ENCODE measurements around the gene VAV1.

VAV1 gene

DNA sequence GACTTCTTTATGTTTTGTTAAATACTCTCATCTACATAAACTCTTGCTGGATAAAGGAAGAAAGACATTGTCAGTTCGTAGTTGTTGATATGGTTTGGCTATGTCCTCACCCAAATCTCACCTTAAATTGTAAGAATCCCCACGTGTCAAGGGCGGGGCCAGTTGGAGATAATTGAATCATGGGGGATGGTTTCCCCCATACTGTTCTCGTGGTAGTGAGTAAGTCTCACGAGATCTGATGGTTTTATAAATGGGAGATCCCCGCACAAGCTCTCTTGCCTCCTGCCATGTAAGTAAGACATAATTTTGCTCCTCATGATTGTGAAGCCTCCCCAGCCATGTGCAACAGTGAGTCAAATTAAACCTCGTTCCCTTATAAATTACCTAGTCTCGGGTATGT, 118.4 kb downstream of the VAV1 start:
- Histone ChIP-seq H3K18ac (ENCODE audit: low read depth in 1 of 2, low read length in 2 of 2) (no peak overlapping the region), H3K27me3 (ENCODE audit: control insufficient read depth in 1 of 2, insufficient read depth in 1 of 2, low read length in 2 of 2) (peaks cover 0 to 2% of the 10 kb centered on the region in 2 experiments), H3K79me1 (replicated peaks; ENCODE audit: low read length, poor library complexity, severe bottlenecking) (no peaks in the 10 kb centered on the region), H2BK12ac (ENCODE audit: low read length in 2 of 2) (no peak overlapping the region), H3K4me3 (ENCODE audit: insufficient read depth in 1 of 2, low read depth in 1 of 2, low read length in 2 of 2) (no peak overlapping the region), H3K27ac (ENCODE audit: low read length, poor library complexity, severe bottlenecking) (no peak overlapping the region), H3K4me2 (ENCODE audit: low read length, poor library complexity, severe bottlenecking) (no peak overlapping the region), H2AFZ (ENCODE audit: low read depth, low read length) (no peak overlapping the region), H2BK5ac (ENCODE audit: low read depth, low read length, poor library complexity, severe bottlenecking) (no peak overlapping the region), H2BK120ac (ENCODE audit: low read depth, low read length) (no peak overlapping the region), H3K36me3 (ENCODE audit: control insufficient read depth in 1 of 2, insufficient read depth in 2 of 2, low read depth in 1 of 2, low read length in 2 of 2) (no peaks in the 10 kb centered on the region), H4K8ac (ENCODE audit: low read length) (no peak overlapping the region), H3K4me1 (ENCODE audit: control insufficient read depth, insufficient read depth, low read depth, low read length) (no peaks in the 10 kb centered on the region), H2AK5ac (ENCODE audit: low read length, severe bottlenecking) (no peak overlapping the region), H3K4ac (ENCODE audit: low read depth in 1 of 2, low read length in 2 of 2) (no peak overlapping the region), H3K23ac (ENCODE audit: low read length in 2 of 2) (no peak overlapping the region), H2BK15ac (ENCODE audit: low read depth, poor library complexity, severe bottlenecking) (no peak overlapping the region), H3K14ac (ENCODE audit: low read length in 2 of 2) (no peak overlapping the region), H4K91ac (ENCODE audit: low read length) (no peak overlapping the region), H3K9ac (ENCODE audit: low read length) (no peak overlapping the region), H3K9me3 (ENCODE audit: control insufficient read depth, low read length) (peaks cover 13% of the 10 kb centered on the region)
- WGBS = 64% methylated on average over 7 of the region's 8 CpGs
- DNase-seq = no peak

- H2AFZ ChIP-seq (ENCODE audit: low read depth, low read length) = no peak overlapping the region
- no peak overlapping the region for H2BK5ac ChIP-seq (ENCODE audit: low read depth, low read length, poor library complexity, severe bottlenecking)
- no peak overlapping the region for H3K4me3 ChIP-seq (ENCODE audit: insufficient read depth in 1 of 2, low read depth in 1 of 2, low read length in 2 of 2)
- no peak overlapping the region for H2BK15ac ChIP-seq (ENCODE audit: low read depth, poor library complexity, severe bottlenecking)
- H3K27me3 ChIP-seq (ENCODE audit: control insufficient read depth in 1 of 2, insufficient read depth in 1 of 2, low read length in 2 of 2) = peaks cover 0 to 2% of the 10 kb centered on the region in 2 experiments
- H3K4ac ChIP-seq (ENCODE audit: low read depth in 1 of 2, low read length in 2 of 2) = no peak overlapping the region
- DNase-seq = no peak
- H3K36me3 ChIP-seq (ENCODE audit: control insufficient read depth in 1 of 2, insufficient read depth in 2 of 2, low read depth in 1 of 2, low read length in 2 of 2) = no peaks in the 10 kb centered on the region
- no peak overlapping the region for H3K18ac ChIP-seq (ENCODE audit: low read depth in 1 of 2, low read length in 2 of 2)
- WGBS = 71% methylated on average over 8 of the region's 8 CpGs
- H3K14ac ChIP-seq (ENCODE audit: low read length in 2 of 2) = no peak overlapping the region
- H2BK120ac ChIP-seq (ENCODE audit: low read depth, low read length) = no peak overlapping the region
- H3K79me1 ChIP-seq (replicated peaks; ENCODE audit: low read length, poor library complexity, severe bottlenecking) = no peaks in the 10 kb centered on the region
- no peak overlapping the region for H3K9ac ChIP-seq (ENCODE audit: low read length)
- H2AK5ac ChIP-seq (ENCODE audit: low read length, severe bottlenecking) = no peak overlapping the region
- H4K91ac ChIP-seq (ENCODE audit: low read length) = no peak overlapping the region
- H4K8ac ChIP-seq (ENCODE audit: low read length) = no peak overlapping the region
- H3K9me3 ChIP-seq (ENCODE audit: control insufficient read depth, low read length) = peaks cover 18% of the 10 kb centered on the region
- H3K27ac ChIP-seq (ENCODE audit: low read length, poor library complexity, severe bottlenecking) = no peak overlapping the region
- no peaks in the 10 kb centered on the region for H3K4me1 ChIP-seq (ENCODE audit: control insufficient read depth, insufficient read depth, low read depth, low read length)
- no peak overlapping the region for H3K4me2 ChIP-seq (ENCODE audit: low read length, poor library complexity, severe bottlenecking)
- no peak overlapping the region for H2BK12ac ChIP-seq (ENCODE audit: low read length in 2 of 2)
- no peak overlapping the region for H3K23ac ChIP-seq (ENCODE audit: low read length in 2 of 2)
Observed at GRCh38 chr19:6891761-6892385, 119.4 kb downstream of the VAV1 start.

DNA sequence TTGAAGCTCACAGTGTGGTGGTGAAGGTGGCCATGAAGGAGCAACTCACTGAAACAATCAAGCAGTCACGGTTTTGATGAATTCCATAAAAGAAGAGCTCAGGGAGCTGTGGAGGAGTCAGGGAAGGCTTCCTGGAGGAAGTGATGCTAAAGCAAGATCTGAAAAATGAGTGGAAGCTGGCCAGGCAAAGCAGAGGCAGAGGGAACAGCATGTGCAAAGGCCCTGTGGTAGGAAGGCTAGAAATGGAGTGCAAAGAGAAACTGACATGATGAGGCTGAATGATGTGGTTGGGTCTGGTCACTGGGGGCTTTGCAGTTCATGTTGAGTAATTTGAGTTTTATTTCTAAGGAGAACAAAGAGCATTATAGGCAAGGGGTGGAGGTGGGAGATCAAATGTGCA, 121.8 kb downstream of the VAV1 start:
- no peak for DNase-seq
- WGBS = 70% methylated on average over 1 of the region's 1 CpG
- no peak overlapping the region for H3K4me2 ChIP-seq (ENCODE audit: low read length, poor library complexity, severe bottlenecking)

GRCh38 chr19:6903446-6903845, 130.9 kb downstream of the VAV1 start:
- no peak overlapping the region for H3K9ac ChIP-seq (ENCODE audit: low read length)
- no peak for DNase-seq
- H4K91ac ChIP-seq (ENCODE audit: low read length) = no peak overlapping the region
- H2AFZ ChIP-seq (ENCODE audit: low read depth, low read length) = no peak overlapping the region
- no peak overlapping the region for H3K14ac ChIP-seq (ENCODE audit: low read length in 2 of 2)
- H3K23ac ChIP-seq (ENCODE audit: low read length in 2 of 2) = no peak overlapping the region
- H3K79me1 ChIP-seq (replicated peaks; ENCODE audit: low read length, poor library complexity, severe bottlenecking) = no peaks in the 10 kb centered on the region
- no peak overlapping the region for H2BK12ac ChIP-seq (ENCODE audit: low read length in 2 of 2)
- H3K4me3 ChIP-seq (ENCODE audit: insufficient read depth in 1 of 2, low read depth in 1 of 2, low read length in 2 of 2) = no peak overlapping the region
- H3K4me2 ChIP-seq (ENCODE audit: low read length, poor library complexity, severe bottlenecking) = no peak overlapping the region
- H2BK5ac ChIP-seq (ENCODE audit: low read depth, low read length, poor library complexity, severe bottlenecking) = no peak overlapping the region
- no peak overlapping the region for H3K4ac ChIP-seq (ENCODE audit: low read depth in 1 of 2, low read length in 2 of 2)
- H2AK5ac ChIP-seq (ENCODE audit: low read length, severe bottlenecking) = no peak overlapping the region
- H3K27ac ChIP-seq (ENCODE audit: low read length, poor library complexity, severe bottlenecking) = no peak overlapping the region
- H3K9me3 ChIP-seq (ENCODE audit: control insufficient read depth, low read length) = peaks cover 43% of the 10 kb centered on the region
- no peaks in the 10 kb centered on the region for H3K4me1 ChIP-seq (ENCODE audit: control insufficient read depth, insufficient read depth, low read depth, low read length)
- no peak overlapping the region for H3K18ac ChIP-seq (ENCODE audit: low read depth in 1 of 2, low read length in 2 of 2)
- H4K8ac ChIP-seq (ENCODE audit: low read length) = no peak overlapping the region
- H3K27me3 ChIP-seq (ENCODE audit: control insufficient read depth in 1 of 2, insufficient read depth in 1 of 2, low read length in 2 of 2) = no peaks in the 10 kb centered on the region
- H2BK15ac ChIP-seq (ENCODE audit: low read depth, poor library complexity, severe bottlenecking) = no peak overlapping the region
- no peak overlapping the region for H2BK120ac ChIP-seq (ENCODE audit: low read depth, low read length)
- H3K36me3 ChIP-seq (ENCODE audit: control insufficient read depth in 1 of 2, insufficient read depth in 2 of 2, low read depth in 1 of 2, low read length in 2 of 2) = no peaks in the 10 kb centered on the region

More for the DNA sequence above, 121.8 kb downstream of the VAV1 start:
- no peaks in the 10 kb centered on the region for H3K4me1 ChIP-seq (ENCODE audit: control insufficient read depth, insufficient read depth, low read depth, low read length)
- no peak overlapping the region for H3K23ac ChIP-seq (ENCODE audit: low read length in 2 of 2)
- H3K9me3 ChIP-seq (ENCODE audit: control insufficient read depth, low read length) = peaks cover 23% of the 10 kb centered on the region
- H3K27me3 ChIP-seq (ENCODE audit: control insufficient read depth in 1 of 2, insufficient read depth in 1 of 2, low read length in 2 of 2) = peaks cover 0 to 2% of the 10 kb centered on the region in 2 experiments
- no peak overlapping the region for H4K8ac ChIP-seq (ENCODE audit: low read length)
- no peak overlapping the region for H2BK120ac ChIP-seq (ENCODE audit: low read depth, low read length)
- no peak overlapping the region for H3K18ac ChIP-seq (ENCODE audit: low read depth in 1 of 2, low read length in 2 of 2)
- no peak overlapping the region for H3K27ac ChIP-seq (ENCODE audit: low read length, poor library complexity, severe bottlenecking)
- no peak overlapping the region for H3K9ac ChIP-seq (ENCODE audit: low read length)
- H2AFZ ChIP-seq (ENCODE audit: low read depth, low read length) = no peak overlapping the region
- H3K36me3 ChIP-seq (ENCODE audit: control insufficient read depth in 1 of 2, insufficient read depth in 2 of 2, low read depth in 1 of 2, low read length in 2 of 2) = no peaks in the 10 kb centered on the region
- no peak overlapping the region for H2AK5ac ChIP-seq (ENCODE audit: low read length, severe bottlenecking)
- no peak overlapping the region for H2BK5ac ChIP-seq (ENCODE audit: low read depth, low read length, poor library complexity, severe bottlenecking)
- no peak overlapping the region for H2BK12ac ChIP-seq (ENCODE audit: low read length in 2 of 2)
- no peak overlapping the region for H4K91ac ChIP-seq (ENCODE audit: low read length)
- H3K4ac ChIP-seq (ENCODE audit: low read depth in 1 of 2, low read length in 2 of 2) = no peak overlapping the region
- no peaks in the 10 kb centered on the region for H3K79me1 ChIP-seq (replicated peaks; ENCODE audit: low read length, poor library complexity, severe bottlenecking)
- no peak overlapping the region for H3K14ac ChIP-seq (ENCODE audit: low read length in 2 of 2)
- no peak overlapping the region for H3K4me3 ChIP-seq (ENCODE audit: insufficient read depth in 1 of 2, low read depth in 1 of 2, low read length in 2 of 2)
- H2BK15ac ChIP-seq (ENCODE audit: low read depth, poor library complexity, severe bottlenecking) = no peak overlapping the region
